Left kidney (tissue), 8 donors: Measurements from ENCODE around the gene RLN3. TPM values are rescaled to one million over a fixed set of nuclear protein-coding genes. Genes with fewer than 3 reads are reported as not detected.

Experiments used
- DNase-seq: peaks from one replicate; pipeline ENCODE4 v3.0.0-alpha.2; 2013
- long read RNA-seq, 8 donors: transcript quantifications; one replicate each; lab custom pipeline, GENCODE V29; 2026
- polyA plus RNA-seq: library from polyadenylated mRNA; unstranded; fragments of 120-200 nt; gene quantifications from one replicate; pipeline ENCODE4 v1.2.1, GENCODE V29; 2013; ENCODE audit not compliant: insufficient read length

Gene RLN3, protein sequence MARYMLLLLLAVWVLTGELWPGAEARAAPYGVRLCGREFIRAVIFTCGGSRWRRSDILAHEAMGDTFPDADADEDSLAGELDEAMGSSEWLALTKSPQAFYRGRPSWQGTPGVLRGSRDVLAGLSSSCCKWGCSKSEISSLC
- polyA plus RNA-seq = not detected
- long read RNA-seq, donor 1 = 0 reads
- long read RNA-seq, donor 2 = 0 reads
- long read RNA-seq, donor 3 = 0 reads
- long read RNA-seq, donor 4 = 0 reads
- long read RNA-seq, donor 5 = 0 reads
- long read RNA-seq, donor 6 = 0 reads
- long read RNA-seq, donor 7 = 0 reads
- long read RNA-seq, donor 8 = 0 reads

DNA sequence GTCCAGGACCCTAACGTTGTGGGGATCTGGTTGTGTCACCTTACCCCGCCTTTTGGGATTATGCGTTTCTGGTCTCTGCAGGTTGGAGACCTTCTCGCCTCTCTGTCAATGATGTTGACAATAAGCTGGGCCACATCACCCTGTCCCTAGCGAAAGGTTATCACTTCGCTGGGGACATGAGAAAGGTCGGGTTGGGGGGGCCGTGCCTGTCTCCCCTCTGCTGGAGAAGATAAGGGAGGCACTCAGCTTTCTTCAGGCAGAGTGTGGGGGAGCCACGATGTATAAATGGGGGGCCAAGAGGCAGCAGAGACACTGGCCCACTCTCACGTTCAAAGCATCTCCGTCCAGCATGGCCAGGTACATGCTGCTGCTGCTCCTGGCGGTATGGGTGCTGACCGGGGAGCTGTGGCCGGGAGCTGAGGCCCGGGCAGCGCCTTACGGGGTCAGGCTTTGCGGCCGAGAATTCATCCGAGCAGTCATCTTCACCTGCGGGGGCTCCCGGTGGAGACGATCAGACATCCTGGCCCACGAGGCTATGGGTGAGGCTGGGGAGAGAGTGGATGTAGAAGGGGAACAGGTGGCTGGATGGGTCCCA lies at the start of gene RLN3:
RLN3 (plus strand) TSS at position 293 of the 595 bp plus-strand sequence; CDS start at position 350, 57 bp downstream.
- no peak for DNase-seq

DNA sequence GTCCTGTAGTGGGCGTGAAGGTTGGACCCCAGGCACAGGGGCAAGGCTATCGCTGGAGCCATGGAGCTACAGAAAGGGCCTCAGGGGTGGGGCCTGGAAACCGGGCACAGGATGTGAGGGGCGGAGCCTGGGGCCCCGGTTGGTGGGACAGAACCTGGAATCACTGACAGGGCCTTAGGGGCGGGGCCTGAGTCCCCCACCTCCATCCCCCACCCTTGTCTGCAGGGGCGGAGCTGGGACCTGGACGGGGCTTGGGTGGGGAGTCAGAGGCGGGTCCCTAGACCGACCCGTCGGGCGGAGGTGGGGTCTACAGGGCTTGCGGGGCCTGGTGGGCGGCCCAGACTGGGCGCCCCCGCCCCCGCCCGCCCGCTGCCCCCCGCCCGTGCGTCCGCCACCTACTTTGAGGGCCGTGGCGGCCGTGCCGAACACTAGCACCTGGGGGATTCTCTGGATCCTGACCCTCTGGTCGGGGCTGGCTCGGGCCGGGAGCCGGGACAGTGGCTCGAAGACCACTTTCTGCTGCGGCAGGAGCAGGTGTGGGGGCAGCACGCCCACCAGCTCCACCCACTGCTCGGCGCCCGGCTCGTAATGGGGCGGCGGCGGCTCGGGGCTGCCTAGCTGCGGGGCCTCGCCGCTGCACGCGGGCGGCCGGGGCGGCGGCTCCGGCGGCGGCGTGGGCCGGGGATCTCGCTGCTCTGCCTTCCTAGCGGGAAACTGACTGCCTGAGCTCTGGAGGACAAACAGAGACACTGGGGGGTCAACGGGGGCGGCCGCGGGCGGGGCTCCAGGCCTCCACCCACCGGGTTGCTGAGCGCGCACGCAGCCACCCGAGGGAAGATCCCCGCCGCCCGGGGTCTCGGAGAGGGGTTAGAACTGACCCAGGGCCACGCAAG lies 49.4 kb upstream of the RLN3 start:
- peak; percentile 82 for DNase-seq

DNA sequence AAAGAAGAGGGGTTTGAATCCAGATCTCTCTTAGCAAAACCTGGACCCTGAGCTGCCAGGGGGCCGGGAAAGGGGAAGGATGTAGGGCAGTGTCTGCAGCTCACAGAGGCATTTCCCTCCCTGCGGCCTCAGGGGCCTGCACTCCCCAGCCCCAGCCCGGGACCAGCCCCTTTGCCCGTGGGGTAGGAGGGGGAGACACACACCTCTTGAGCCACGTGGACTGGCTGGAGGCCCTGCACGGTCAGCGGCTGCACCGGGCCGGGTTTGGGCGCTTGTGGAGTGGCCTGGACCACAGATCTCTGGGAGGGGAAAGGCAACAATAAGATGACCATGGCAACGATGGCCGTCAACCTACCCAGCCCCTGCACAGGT lies 48.7 kb upstream of the RLN3 start:
- no peak for DNase-seq

DNA sequence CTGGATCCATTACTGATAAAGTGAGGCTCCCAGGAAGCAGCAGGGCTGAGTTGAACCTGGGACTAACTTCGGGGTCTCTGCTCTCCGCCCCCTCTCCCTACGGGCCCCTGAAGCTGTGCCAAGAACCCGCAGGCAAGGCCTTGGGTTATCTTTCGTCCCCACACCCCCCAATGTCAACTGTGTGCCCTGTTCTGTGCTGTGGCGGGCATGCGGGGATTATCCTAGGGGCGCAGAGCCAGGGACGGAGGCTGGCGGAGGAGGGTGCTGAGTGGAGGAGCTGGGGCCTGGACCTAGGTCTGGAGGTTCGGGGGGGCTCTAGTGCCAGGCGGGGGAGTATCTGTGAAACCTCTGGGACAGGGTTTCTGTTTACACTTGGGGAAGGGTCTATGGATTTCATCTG lies 48.3 kb upstream of the RLN3 start:
- no peak for DNase-seq

DNA sequence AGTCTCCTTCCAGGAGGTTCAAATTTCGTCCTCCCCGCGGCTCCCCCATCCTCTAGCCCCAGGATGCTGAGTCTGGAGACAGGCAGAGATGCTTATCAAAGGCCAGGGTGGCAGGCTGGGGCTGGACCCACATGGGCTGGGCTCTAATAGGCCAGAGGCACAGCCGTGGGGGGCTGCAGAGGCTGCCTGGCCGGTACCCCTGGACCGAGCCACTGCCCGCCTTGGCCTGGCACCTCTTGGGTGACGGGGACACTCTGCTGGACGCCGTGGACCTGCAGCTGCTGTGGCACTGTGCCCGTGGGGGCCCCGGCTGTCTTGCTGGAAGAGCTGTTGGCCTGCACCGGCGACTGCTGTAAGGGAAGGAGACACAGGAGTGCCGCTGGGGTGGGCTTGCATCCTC lies 47.6 kb upstream of the RLN3 start:
- no peak for DNase-seq

DNA sequence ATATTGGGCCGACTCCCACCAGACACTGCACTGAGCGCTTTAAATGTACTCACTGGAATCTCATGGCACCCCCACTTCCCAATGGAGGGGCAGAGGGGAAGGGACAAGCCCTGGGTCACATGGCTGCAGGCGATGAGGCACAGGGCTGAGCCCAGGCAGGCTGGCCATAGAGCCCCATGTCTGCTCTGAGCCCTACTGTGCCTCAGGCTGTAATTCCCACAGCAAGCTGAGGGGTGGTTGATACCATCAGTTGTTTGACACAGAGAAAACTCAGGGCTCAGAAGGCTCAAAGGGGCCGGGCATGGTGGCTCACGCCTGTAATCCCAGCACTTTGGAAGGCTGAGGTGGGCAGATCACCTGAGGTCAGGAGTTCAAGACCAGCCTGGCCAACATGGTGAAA lies 46.9 kb upstream of the RLN3 start:
- DNase-seq = no peak

DNA sequence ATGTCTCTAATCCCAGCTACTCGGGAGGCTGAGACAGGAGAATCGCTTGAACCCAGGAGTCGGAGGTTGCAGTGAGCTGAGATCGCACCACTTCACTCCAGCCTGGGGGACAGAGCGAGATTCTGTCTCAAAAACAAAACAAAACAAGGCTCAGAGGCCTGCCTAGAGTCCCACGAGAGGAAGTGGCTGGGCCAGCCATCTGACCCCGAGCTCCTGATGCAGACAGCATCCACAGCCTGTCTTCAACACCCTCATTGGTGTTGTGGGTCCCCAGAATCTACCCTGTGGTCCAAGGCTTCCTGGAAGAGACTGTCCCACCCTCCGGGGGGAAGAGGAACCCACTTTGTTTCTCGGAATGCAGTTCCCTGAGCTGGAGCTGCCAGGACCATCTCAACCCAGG lies 46.5 kb upstream of the RLN3 start:
- DNase-seq = no peak

DNA sequence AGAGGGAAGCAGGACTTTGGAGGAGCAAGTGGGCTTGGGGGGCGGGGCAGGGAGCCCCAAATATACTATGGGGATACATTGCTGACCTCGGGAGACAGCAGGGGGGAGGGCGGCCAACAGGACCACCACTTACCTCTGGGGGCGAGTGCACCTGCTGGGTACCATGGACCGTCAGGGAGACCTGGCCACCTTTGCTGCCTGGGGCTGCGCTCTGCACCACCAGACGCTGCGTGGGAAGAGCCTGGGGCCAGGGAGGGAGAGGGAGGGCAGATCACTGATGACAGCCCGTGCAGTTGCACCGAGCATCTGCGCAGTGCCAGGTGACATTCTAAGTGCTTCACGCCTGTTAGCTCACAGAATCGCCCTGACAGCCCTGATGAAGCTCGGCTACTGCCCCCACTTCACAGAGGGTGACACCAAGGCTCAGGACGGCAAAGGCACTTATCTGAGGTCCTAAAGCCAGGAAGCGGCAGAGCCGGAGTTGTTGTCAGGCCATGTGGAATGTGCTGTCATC lies 45.9 kb upstream of the RLN3 start:
- no peak for DNase-seq

DNA sequence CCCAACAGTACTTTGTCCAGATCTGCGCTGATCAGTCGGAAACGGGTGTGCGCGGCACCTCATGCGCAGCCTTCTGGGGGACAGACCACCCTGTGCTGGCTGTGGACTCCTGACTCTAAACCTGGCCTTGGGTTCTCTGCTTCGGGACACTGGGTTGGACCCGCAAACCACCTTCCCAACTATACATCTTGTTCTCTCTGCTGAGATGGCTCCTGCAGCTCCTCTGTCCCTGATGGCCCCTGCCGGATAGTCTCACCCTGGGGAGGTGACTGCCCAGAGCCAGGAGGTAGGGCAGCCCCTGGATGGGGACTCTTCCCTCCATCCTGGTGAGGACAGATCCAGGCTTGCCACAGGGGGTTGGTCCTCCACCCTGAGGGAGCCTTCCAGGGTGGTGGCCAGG lies 45.2 kb upstream of the RLN3 start:
- DNase-seq = no peak

DNA sequence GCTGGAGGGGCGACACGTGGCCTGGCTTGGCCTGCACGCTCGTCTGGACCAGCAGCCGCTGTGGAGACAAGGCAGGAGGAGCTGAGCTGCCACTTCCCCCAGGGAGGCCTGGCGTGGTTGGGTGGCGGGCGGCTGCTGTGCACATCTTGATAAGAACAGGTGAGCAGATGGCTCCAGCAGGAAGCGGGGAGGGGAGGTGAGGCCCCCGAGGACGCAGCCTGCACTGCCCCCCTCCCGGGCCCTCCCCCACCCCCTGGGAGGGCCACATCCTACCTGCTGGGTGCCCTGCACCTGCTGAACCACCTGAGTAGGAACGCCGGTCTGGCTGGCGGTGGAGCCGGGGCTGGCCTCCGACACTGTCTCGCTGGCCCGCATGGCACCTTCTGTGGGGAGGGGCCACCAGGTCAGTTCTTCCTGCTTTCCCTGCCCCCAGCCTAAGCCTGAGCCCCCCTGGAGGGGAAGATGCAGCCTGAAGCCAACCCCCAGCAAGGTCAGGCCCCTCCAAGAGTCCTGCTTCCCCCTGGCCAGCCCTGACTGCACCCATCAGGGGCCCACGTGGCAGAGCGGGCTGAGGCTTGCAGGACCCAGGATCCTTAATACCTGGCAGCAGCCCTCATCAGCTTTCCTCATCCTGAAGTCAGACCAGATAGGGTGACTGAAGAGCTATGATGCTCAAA lies 44.6 kb upstream of the RLN3 start:
- DNase-seq = no peak

DNA sequence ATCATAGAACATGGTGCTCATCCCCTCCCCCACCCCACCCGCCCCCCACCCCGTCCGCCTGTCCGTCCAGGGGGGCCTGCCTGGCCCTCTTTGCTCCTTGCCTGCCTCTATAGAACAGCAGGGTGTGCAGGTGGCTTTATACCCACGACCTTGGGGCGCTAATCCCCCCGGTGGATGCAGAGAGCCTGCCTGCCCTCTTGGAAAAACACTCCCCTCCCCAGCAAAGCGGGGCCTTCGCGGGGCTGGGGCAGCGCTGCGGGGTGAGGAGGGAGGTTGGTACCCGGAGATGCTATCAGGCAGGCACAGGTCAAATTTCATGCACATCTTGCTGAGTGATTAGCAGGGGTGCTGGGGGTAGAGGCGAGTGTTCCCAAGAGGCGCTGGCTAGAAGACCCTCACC lies 43.8 kb upstream of the RLN3 start:
- no peak for DNase-seq

DNA sequence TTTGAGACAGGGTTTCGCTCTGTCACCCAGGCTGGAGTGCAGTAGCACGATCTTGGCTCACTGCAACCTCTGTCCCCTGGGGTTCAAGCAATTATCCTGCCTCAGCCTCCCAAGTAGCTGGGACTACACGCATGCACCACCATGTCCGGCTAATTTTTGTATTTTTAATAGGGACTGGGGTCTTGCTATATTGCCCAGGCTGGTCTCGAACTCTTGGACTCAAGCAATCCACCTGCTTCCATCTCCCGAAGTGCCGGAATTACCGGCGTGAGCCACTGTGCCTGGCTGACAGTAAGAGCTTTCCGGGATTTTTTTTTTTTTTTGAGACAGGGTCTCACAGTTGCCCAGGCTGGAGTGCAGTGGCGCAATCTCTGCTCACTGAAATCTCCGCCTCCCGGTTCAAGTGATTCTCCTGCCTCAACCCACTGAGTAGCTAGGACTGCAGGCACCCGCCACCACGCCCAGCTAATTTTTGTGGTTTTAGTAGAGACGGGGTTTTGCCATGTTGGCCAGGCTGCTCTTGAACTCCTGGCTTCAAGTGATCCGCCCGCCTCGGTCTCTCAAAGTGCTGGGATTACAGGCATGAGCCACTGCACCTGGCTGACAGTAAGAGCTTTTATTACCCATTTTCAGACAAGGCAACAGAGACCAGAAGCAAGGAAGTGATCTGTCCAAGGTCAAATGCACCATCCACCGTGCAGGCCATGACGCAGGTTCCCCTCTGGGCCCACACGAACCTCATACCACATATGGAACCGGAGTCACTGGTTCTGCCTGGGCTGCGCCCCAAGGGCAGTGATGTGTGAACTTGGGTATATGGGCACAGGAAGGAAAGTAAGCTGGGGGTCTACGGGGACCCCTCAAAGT lies 42.8 kb upstream of the RLN3 start:
- no peak for DNase-seq

DNA sequence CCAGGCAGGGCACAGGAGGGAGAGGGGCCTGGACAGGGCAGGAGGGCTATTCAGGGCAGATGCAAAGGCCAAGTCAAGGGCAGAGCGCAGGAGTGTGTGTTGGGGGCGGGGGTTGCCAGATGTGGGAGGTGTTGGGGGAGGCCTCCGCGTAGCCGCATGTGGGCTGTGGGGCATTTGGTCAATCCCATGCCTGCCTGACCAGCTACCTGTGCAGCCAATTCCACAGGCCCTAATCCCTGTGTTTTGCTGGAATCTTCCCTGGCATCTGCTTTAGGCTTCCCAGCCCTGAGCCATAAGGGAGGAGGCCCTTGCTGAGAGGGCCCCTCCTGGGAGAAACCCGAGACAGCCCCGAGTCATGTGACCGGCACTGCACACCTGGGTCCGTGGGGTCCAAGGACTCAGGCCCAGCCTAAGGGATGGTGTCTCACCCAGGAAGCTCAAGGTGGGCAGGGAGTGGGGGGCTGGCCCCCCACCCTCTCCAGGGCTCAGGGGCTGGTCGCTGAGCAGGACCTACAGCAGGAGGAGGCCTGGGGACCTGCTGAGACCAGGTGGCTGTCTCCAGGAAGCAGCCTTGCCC lies 42.1 kb upstream of the RLN3 start:
- DNase-seq = no peak

DNA sequence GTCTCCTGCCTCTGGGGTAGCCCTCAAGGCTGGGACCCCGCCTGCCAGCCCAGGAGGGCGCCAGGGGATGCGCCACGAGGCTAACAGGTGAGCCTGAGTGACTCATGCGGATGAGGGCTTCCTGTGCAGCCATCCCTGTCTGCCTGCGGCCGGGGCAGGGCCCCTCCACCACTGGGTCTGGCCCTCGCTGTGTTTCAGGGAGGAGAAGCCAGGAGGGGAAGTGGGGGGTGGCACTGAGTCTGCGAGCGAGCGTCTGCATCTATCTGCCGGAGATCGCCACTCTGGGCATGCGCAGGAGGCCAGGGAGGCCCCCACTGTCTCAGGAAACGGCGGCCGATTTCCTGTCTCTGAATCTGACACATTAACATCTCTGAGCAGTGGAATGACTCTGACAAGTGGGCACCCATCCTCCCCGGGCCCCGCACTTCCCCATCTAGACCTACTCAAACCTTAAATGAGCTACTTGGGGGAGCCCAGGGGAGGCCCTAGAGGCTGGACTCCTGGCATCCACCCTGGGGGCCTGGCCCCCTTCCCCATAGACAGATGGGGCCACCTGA lies 41.5 kb upstream of the RLN3 start:
- peak; percentile 63 for DNase-seq

DNA sequence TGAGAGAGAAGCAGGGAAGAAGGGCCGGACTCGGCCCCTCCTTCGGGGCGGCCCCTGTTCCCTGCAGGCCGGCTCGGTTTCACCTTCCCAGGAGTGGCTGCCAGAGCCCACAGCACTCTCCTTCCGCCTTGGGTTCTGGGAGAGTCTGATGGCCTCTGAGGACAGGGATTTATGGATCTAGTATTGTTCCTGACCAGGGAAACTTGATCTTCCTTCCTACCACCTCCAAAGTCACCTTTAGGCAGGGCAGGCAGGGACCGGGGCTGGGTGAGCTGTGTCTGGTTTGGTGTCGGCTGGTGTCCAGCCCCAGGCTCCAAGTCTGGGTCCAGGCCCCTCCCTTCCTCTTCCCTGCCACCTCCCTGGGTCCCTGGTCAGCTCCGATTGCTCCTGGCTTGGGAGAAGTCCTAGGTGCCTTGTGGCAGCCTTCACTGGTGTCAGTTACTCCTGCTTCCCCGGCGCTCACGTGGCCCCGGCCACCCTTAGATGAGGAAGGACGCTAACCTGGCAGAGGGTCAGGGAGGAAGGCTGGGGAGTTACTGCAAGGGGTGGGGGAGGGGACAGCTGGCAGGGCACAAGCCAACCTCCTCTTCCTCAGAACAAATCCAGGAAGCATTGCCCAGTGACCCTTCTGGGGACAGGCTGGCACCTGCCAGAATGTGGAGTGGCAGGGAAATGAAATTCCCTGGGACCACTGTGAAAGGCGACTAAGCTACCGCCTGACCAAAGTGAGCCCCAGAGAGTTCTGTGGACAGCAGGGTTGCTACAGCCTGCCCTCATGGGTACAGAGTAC lies 40.7 kb upstream of the RLN3 start:
- DNase-seq = no peak

DNA sequence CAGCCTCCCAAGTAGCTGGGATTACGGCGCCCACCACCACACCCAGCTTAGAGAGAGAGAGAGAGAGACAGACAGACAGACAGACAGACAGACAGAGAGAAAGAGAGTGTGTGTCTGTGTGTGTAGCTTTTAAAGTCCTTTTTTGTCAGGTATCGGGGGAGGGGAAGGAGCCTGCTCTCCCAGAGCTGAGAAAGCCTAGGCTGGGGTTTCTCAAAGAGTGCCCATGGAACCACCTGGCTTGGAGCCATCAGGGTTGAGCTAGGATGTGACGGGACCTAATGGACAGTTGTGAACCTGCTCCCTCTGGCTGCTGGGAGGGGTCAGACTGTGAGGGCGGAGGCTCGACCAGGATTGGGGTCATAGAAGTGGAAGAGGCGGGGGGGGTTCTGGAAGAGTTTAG lies 38.5 kb upstream of the RLN3 start:
- DNase-seq = no peak

DNA sequence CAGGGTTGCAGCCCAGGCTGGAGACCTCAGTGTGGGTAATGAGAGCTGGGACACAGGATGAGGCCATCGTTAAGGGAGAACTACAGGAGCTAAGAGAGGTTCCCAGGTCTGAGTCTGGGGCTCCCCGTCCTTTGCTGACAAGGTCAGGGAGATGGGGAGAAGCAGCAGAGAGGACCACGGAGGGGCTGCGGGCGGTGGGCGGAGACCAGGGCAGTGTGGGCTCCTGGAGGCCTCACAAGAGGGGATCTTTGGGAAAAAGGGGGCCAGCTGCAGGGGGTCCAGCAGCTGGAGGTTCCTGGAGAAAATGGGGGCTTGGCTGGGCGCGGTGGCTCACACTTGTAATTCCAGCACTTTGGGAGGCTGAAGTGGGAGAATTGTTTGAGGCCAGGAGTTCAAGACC lies 37.9 kb upstream of the RLN3 start:
- DNase-seq = no peak

DNA sequence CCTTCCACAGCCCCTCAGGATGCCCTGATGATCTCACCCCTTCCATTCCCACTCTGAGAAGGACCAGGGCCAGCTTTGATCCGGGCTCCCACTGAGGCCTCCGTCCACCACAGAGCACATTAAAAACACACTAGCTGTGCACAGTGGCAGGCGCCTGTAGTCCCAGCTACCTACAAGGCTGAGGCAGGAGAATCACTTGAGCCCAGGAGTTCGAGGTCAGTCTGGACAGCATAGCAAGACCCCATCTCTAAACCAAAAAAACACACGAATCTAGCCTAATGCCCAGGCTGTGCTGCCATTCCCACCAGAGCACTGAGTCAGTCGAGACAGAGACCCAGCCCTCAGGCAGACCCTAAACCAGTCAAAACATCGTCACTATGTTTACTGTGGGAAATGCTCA lies 35.9 kb upstream of the RLN3 start:
- no peak for DNase-seq

DNA sequence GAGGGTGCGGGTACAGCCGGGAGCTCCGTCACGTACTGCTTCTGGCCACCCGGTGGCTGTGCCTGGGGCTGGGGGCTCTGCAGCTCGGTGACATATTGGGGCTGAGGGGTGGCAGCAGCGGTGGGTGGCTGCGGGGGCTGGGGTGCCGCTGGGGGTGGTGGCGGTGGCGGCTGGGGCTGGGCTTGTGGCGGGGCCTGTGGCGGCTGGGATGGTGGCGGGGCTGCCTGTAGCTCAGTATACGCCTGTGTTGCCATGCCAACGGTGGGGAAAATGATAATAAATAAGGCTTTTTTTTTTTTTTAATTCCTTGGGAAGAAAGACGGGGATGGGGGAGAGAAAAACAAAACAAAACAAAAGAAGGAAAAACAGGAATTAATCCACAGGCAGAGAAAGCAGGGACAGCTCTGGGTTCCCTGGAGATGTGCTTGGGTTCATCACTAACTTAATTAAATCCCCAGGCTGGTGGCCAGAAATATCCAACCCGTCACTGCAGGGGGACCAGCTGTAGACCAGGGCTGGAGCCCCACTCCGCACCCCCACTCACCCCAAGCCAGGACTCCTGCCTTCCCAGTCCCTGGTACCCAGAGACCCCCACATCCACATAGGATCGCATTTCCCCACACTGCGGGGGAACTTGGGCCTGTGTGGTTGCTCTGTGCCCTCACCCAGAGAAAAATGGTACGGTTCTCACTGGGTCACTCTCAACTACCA lies 34.2 kb upstream of the RLN3 start:
- DNase-seq = no peak
